HepG2 (cell line): ENCODE measurements around the gene HNRNPC. TPM values are rescaled to one million over a fixed set of nuclear protein-coding genes. Genes with fewer than 3 reads are reported as not detected.

Experiments used
- ELF4 ChIP-seq: sonication (generic); formaldehyde crosslinking; IDR thresholded peaks from 2 replicates; pipeline ENCODE4 v1.5.0; 2020; ENCODE audit warnings: missing genetic modification reagents, mild to moderate bottlenecking, moderate library complexity, borderline replicate concordance
- IKZF1 ChIP-seq: fragments of 450-650 bp; IDR thresholded peaks from 2 replicates; pipeline ENCODE4 v1.7.1; 2016
- PAXIP1 ChIP-seq: sonication (generic); formaldehyde crosslinking; conservative IDR thresholded peaks from 2 replicates; pipeline ENCODE4 v1.4.0; 2020; ENCODE audit warnings: mild to moderate bottlenecking, missing genetic modification reagents, moderate library complexity
- SOX5 ChIP-seq: IDR thresholded peaks from 2 replicates; pipeline ENCODE4 v1.6.1; 2016; ENCODE audit warnings: borderline replicate concordance
- U2AF1 ChIP-seq: fragments of 200-400 bp; formaldehyde crosslinking; optimal IDR thresholded peaks from 2 replicates; pipeline ENCODE3; 2017; ENCODE audit warnings: mild to moderate bottlenecking, low read depth, low read length
- ZNF235 ChIP-seq: sonication (generic); formaldehyde crosslinking; IDR thresholded peaks from 2 replicates; pipeline ENCODE4 v1.8.1; 2023; ENCODE audit warnings: mild to moderate bottlenecking, missing genetic modification reagents, borderline replicate concordance
- ZNF274 ChIP-seq: sonication (generic); formaldehyde crosslinking; IDR thresholded peaks from 2 replicates; pipeline ENCODE4 v1.5.1; 2020; ENCODE audit warnings: mild to moderate bottlenecking, missing genetic modification reagents
- ZNF572 ChIP-seq: sonication (generic); formaldehyde crosslinking; IDR thresholded peaks from 2 replicates; pipeline ENCODE4 v1.5.1; 2020; ENCODE audit warnings: mild to moderate bottlenecking, missing genetic modification reagents
- ZNF614 ChIP-seq: IDR thresholded peaks from 2 replicates; pipeline ENCODE4 v1.6.1; 2018; ENCODE audit warnings: missing biosample characterization, missing genetic modification reagents, inconsistent platforms, borderline replicate concordance
- ZSCAN31 ChIP-seq: sonication (generic); formaldehyde crosslinking; IDR thresholded peaks from 2 replicates; pipeline ENCODE4 v1.5.0; 2020; ENCODE audit warnings: low read depth, mild to moderate bottlenecking, missing genetic modification reagents
- polyA plus RNA-seq, 8 experiments: library from polyadenylated mRNA; depleted of rRNA in 3 of 8; stranded (reverse) in 7 of 8; unstranded in 1 of 8; fragments of >200 nt; fragmentation: Illumina TruSeq in 4 of 8; extraction: Trizol in 4 of 8; gene quantifications; 2 replicates each; pipeline versions ENCODE4 v1.2.1 to v1.2.3, GENCODE V29; 2011 to 2016; ENCODE audit warnings: low read depth in 4 of 8, missing spikeins in 1 of 8, mixed read lengths in 1 of 8; ENCODE audit not compliant: insufficient read depth in 1 of 8
- total RNA-seq, 5 experiments: library from RNA; depleted of rRNA; stranded (reverse); fragments of >200 nt; fragmentation: Illumina TruSeq; extraction: Trizol; gene quantifications; 2 replicates each; pipeline ENCODE4 v1.2.3, GENCODE V29; 2016; ENCODE audit warnings: low read depth in 1 of 5
- TF ChIP-seq, protein P1 (sequence below): sonication (generic); formaldehyde crosslinking; IDR thresholded peaks from 2 replicates; pipeline ENCODE4 v1.8.1; 2022; ENCODE audit warnings: low read depth, mild to moderate bottlenecking, missing genetic modification reagents
- TF ChIP-seq, protein P2 (sequence below): sonication (generic); formaldehyde crosslinking; IDR thresholded peaks from 2 replicates; pipeline ENCODE4 v1.4.0; 2020; ENCODE audit warnings: missing genetic modification reagents, borderline replicate concordance
- TF ChIP-seq, protein P3 (sequence below): IDR thresholded peaks from 2 replicates; pipeline ENCODE4 v1.6.1; 2016; ENCODE audit warnings: low read depth, missing genetic modification reagents, missing compliant biosample characterization

The HNRNPC gene
- total and polyA plus RNA-seq, 2 of the 13 experiments (the other 11 are each of a cell fraction or from before 2014, with no cell fraction given) = 628 to 1,099 TPM

- peak; percentile 58 for TF ChIP-seq PAXIP1 (CRISPR knock-in tag)
- 0 out of 2 replicates have a peak, but pooled peaks have one; percentile 38 for TF ChIP-seq ZSCAN31 (CRISPR knock-in tag)
- TF ChIP-seq, protein P1, sequence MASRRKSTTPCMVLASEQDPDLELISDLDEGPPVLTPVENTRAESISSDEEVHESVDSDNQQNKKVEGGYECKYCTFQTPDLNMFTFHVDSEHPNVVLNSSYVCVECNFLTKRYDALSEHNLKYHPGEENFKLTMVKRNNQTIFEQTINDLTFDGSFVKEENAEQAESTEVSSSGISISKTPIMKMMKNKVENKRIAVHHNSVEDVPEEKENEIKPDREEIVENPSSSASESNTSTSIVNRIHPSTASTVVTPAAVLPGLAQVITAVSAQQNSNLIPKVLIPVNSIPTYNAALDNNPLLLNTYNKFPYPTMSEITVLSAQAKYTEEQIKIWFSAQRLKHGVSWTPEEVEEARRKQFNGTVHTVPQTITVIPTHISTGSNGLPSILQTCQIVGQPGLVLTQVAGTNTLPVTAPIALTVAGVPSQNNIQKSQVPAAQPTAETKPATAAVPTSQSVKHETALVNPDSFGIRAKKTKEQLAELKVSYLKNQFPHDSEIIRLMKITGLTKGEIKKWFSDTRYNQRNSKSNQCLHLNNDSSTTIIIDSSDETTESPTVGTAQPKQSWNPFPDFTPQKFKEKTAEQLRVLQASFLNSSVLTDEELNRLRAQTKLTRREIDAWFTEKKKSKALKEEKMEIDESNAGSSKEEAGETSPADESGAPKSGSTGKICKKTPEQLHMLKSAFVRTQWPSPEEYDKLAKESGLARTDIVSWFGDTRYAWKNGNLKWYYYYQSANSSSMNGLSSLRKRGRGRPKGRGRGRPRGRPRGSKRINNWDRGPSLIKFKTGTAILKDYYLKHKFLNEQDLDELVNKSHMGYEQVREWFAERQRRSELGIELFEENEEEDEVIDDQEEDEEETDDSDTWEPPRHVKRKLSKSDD (CRISPR knock-in tag) = no peak
- no peak for TF ChIP-seq ZNF274
- TF ChIP-seq, protein P2, sequence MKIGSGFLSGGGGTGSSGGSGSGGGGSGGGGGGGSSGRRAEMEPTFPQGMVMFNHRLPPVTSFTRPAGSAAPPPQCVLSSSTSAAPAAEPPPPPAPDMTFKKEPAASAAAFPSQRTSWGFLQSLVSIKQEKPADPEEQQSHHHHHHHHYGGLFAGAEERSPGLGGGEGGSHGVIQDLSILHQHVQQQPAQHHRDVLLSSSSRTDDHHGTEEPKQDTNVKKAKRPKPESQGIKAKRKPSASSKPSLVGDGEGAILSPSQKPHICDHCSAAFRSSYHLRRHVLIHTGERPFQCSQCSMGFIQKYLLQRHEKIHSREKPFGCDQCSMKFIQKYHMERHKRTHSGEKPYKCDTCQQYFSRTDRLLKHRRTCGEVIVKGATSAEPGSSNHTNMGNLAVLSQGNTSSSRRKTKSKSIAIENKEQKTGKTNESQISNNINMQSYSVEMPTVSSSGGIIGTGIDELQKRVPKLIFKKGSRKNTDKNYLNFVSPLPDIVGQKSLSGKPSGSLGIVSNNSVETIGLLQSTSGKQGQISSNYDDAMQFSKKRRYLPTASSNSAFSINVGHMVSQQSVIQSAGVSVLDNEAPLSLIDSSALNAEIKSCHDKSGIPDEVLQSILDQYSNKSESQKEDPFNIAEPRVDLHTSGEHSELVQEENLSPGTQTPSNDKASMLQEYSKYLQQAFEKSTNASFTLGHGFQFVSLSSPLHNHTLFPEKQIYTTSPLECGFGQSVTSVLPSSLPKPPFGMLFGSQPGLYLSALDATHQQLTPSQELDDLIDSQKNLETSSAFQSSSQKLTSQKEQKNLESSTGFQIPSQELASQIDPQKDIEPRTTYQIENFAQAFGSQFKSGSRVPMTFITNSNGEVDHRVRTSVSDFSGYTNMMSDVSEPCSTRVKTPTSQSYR (CRISPR knock-in tag) = no peak
- TF ChIP-seq U2AF1 = no peak
- TF ChIP-seq IKZF1 = no peak
- no peak for TF ChIP-seq ZNF614
- peak; percentile 26; the same call in 1 of the 2 replicates for TF ChIP-seq SOX5
- no peak for TF ChIP-seq ELF4 (CRISPR knock-in tag)
- TF ChIP-seq ZNF572 (CRISPR knock-in tag) = no peak
- TF ChIP-seq, protein P3, sequence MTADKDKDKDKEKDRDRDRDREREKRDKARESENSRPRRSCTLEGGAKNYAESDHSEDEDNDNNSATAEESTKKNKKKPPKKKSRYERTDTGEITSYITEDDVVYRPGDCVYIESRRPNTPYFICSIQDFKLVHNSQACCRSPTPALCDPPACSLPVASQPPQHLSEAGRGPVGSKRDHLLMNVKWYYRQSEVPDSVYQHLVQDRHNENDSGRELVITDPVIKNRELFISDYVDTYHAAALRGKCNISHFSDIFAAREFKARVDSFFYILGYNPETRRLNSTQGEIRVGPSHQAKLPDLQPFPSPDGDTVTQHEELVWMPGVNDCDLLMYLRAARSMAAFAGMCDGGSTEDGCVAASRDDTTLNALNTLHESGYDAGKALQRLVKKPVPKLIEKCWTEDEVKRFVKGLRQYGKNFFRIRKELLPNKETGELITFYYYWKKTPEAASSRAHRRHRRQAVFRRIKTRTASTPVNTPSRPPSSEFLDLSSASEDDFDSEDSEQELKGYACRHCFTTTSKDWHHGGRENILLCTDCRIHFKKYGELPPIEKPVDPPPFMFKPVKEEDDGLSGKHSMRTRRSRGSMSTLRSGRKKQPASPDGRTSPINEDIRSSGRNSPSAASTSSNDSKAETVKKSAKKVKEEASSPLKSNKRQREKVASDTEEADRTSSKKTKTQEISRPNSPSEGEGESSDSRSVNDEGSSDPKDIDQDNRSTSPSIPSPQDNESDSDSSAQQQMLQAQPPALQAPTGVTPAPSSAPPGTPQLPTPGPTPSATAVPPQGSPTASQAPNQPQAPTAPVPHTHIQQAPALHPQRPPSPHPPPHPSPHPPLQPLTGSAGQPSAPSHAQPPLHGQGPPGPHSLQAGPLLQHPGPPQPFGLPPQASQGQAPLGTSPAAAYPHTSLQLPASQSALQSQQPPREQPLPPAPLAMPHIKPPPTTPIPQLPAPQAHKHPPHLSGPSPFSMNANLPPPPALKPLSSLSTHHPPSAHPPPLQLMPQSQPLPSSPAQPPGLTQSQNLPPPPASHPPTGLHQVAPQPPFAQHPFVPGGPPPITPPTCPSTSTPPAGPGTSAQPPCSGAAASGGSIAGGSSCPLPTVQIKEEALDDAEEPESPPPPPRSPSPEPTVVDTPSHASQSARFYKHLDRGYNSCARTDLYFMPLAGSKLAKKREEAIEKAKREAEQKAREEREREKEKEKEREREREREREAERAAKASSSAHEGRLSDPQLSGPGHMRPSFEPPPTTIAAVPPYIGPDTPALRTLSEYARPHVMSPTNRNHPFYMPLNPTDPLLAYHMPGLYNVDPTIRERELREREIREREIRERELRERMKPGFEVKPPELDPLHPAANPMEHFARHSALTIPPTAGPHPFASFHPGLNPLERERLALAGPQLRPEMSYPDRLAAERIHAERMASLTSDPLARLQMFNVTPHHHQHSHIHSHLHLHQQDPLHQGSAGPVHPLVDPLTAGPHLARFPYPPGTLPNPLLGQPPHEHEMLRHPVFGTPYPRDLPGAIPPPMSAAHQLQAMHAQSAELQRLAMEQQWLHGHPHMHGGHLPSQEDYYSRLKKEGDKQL = no peak
- TF ChIP-seq ZNF235 = no peak
Measured at GRCh38 chr14:21302013-21302835, 33.0 kb upstream of the HNRNPC start (continued).
